Astrocyte (in vitro differentiated cells and primary cell): ENCODE data around the gene BTBD10.

Experiments used
- EZH2 ChIP-seq: IDR thresholded peaks from 2 replicates; pipeline ENCODE4 v1.6.1; 2012; ENCODE audit warnings: mild to moderate bottlenecking, low read length, inconsistent platforms; ENCODE audit not compliant: insufficient read depth
- TF ChIP-seq, protein P1 (sequence below): IDR thresholded peaks from 2 replicates; pipeline ENCODE4 v1.5.1; 2011; ENCODE audit warnings: low read depth, mild to moderate bottlenecking, inconsistent platforms, low read length, moderate library complexity; ENCODE audit not compliant: insufficient read depth

GRCh38 chr11:13440100-13440855 lies 22.7 kb downstream of the BTBD10 start:
- no peak for TF ChIP-seq EZH2
- TF ChIP-seq, protein P1, sequence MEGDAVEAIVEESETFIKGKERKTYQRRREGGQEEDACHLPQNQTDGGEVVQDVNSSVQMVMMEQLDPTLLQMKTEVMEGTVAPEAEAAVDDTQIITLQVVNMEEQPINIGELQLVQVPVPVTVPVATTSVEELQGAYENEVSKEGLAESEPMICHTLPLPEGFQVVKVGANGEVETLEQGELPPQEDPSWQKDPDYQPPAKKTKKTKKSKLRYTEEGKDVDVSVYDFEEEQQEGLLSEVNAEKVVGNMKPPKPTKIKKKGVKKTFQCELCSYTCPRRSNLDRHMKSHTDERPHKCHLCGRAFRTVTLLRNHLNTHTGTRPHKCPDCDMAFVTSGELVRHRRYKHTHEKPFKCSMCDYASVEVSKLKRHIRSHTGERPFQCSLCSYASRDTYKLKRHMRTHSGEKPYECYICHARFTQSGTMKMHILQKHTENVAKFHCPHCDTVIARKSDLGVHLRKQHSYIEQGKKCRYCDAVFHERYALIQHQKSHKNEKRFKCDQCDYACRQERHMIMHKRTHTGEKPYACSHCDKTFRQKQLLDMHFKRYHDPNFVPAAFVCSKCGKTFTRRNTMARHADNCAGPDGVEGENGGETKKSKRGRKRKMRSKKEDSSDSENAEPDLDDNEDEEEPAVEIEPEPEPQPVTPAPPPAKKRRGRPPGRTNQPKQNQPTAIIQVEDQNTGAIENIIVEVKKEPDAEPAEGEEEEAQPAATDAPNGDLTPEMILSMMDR = no peak
